ENCODE data around the gene FBXL5.

FBXL5 gene

GRCh38 chr4:15688051-15688450 lies 32.9 kb upstream of the FBXL5 start:
- no peaks in the 10 kb centered on the region for H3K36me3 ChIP-seq (ENCODE audit: control insufficient read depth, insufficient read depth, low read length)

GRCh38 chr4:15684498-15684897 lies 29.3 kb upstream of the FBXL5 start:
- Histone ChIP-seq H3K4me3 (ENCODE audit: low read length) (no peak overlapping the region), H3K27ac (ENCODE audit: low read depth, low read length) (no peak overlapping the region), H3K36me3 (ENCODE audit: control insufficient read depth, insufficient read depth, low read length) (no peaks in the 10 kb centered on the region), H3K27me3 (ENCODE audit: control insufficient read depth, insufficient read depth, low read length) (no peaks in the 10 kb centered on the region), H3K4me1 (ENCODE audit: control insufficient read depth, insufficient read depth, low read length) (peaks cover 2% of the 10 kb centered on the region), H3K9ac (ENCODE audit: low read length) (no peak overlapping the region)

More at GRCh38 chr4:15688051-15688450, 32.9 kb upstream of the FBXL5 start:
- Histone ChIP-seq H3K27me3 (ENCODE audit: control insufficient read depth, insufficient read depth, low read length) (no peaks in the 10 kb centered on the region), H3K4me3 (ENCODE audit: low read length) (no peak overlapping the region), H3K9ac (ENCODE audit: low read length) (no peak overlapping the region), H3K27ac (ENCODE audit: low read depth, low read length) (no peak overlapping the region), H3K4me1 (ENCODE audit: control insufficient read depth, insufficient read depth, low read length) (peaks cover 2% of the 10 kb centered on the region)

- H3K36me3 ChIP-seq (ENCODE audit: control insufficient read depth, insufficient read depth, low read length), result no peaks in the 10 kb centered on the region
- H3K4me3 ChIP-seq (ENCODE audit: low read length), result no peak overlapping the region
- H3K9ac ChIP-seq (ENCODE audit: low read length), result no peak overlapping the region
- no peak overlapping the region for H3K27ac ChIP-seq (ENCODE audit: low read depth, low read length)
- H3K4me1 ChIP-seq (ENCODE audit: control insufficient read depth, insufficient read depth, low read length), result peaks cover 2% of the 10 kb centered on the region
- no peaks in the 10 kb centered on the region for H3K27me3 ChIP-seq (ENCODE audit: control insufficient read depth, insufficient read depth, low read length)
These were observed 28.0 kb upstream of the FBXL5 start for GRCh38 chr4:15683143-15683495.

GRCh38 chr4:15682242-15683142 lies 27.3 kb upstream of the FBXL5 start:
- Histone ChIP-seq H3K27ac (ENCODE audit: low read depth, low read length) (peak overlapping the region; percentile 85), H3K9ac (ENCODE audit: low read length) (peak overlapping the region; percentile 71), H3K36me3 (ENCODE audit: control insufficient read depth, insufficient read depth, low read length) (no peaks in the 10 kb centered on the region), H3K4me1 (ENCODE audit: control insufficient read depth, insufficient read depth, low read length) (peaks cover 2% of the 10 kb centered on the region), H3K4me3 (ENCODE audit: low read length) (peak overlapping the region; percentile 73), H3K27me3 (ENCODE audit: control insufficient read depth, insufficient read depth, low read length) (no peaks in the 10 kb centered on the region)

DNA sequence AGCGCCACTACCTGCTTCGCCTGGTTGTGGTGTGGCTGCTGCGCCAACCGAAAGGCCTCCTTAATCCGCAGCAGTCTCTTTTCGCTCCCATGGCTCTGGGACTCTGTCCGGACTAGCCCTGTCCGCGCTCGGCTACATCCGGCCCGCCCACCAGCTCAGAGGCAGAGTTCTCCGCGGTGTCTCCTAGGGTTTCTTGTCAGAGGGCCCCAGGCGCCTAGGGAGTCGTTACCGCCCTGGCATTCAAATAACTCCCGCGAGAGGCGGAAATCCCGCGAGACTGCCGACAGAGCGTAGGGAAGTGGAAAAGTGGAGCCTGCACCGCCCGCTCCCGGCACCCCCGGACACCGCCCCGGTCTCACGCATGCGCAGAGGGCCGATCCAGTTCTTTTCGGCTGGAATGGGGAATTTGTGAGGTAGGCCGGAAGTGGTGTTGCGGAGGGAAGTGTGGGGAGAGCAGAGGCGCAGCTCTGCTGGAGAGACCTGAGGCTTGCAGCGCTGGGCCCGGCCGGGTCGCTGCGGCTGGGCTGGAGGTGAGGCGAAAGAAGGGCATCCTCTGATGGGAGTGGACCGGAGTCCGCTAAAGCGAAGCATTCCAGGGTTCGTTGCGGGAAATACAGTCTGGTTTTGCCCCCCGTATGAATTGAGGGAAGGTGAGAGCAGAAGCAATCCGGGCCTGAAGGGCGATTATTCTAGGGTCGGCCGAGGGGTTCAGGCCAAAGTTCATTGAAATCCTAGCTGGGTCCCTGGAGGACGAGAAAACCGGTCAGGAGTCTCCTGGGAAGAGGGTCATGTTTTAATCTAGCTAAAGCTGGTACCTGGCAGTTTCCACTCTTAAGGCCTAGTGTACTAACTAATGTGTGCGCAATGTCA lies 26.4 kb upstream of the FBXL5 start, which contains the start of gene FAM200B:
Gene FAM200B (plus strand): TSS at position 456 of the 870 bp plus-strand sequence. CDS start 5,151 bp downstream, outside the sequence.
- peak within 1 kb of the TSS; percentile 73 for H3K4me3 ChIP-seq (ENCODE audit: low read length)
- H3K36me3 ChIP-seq (ENCODE audit: control insufficient read depth, insufficient read depth, low read length), result no peaks in the 10 kb centered on the region
- H3K9ac ChIP-seq (ENCODE audit: low read length), result peak within 1 kb of the TSS; percentile 71
- H3K4me1 ChIP-seq (ENCODE audit: control insufficient read depth, insufficient read depth, low read length), result peaks cover 2% of the 10 kb centered on the region
- no peaks in the 10 kb centered on the region for H3K27me3 ChIP-seq (ENCODE audit: control insufficient read depth, insufficient read depth, low read length)
- peak within 1 kb of the TSS; percentile 85 for H3K27ac ChIP-seq (ENCODE audit: low read depth, low read length)

DNA sequence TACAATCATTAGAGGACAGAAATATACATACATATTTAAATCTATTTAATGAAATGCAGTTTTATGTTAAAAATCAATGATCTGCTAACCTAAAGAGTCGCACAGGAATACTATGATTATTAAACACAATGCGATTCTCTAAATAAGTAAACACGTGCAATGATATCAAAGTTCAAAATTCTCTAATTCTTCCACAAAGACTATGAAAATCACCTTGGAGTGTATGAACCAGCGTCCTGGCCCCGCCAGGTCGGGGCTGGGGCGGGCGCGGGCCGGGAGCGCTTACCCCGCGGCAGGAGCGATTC lies 25.9 kb upstream of the FBXL5 start:
- Histone ChIP-seq H3K27ac (ENCODE audit: low read depth, low read length) (no peak overlapping the region), H3K4me1 (ENCODE audit: control insufficient read depth, insufficient read depth, low read length) (peaks cover 2% of the 10 kb centered on the region), H3K27me3 (ENCODE audit: control insufficient read depth, insufficient read depth, low read length) (no peaks in the 10 kb centered on the region), H3K4me3 (ENCODE audit: low read length) (peak overlapping the region; percentile 73), H3K36me3 (ENCODE audit: control insufficient read depth, insufficient read depth, low read length) (no peaks in the 10 kb centered on the region), H3K9ac (ENCODE audit: low read length) (no peak overlapping the region)

- no peaks in the 10 kb centered on the region for H3K4me1 ChIP-seq (ENCODE audit: control insufficient read depth, insufficient read depth, low read length)
- H3K4me3 ChIP-seq (ENCODE audit: low read length), result no peak overlapping the region
- no peak overlapping the region for H3K27ac ChIP-seq (ENCODE audit: low read depth, low read length)
- no peaks in the 10 kb centered on the region for H3K36me3 ChIP-seq (ENCODE audit: control insufficient read depth, insufficient read depth, low read length)
- no peak overlapping the region for H3K9ac ChIP-seq (ENCODE audit: low read length)
- no peaks in the 10 kb centered on the region for H3K27me3 ChIP-seq (ENCODE audit: control insufficient read depth, insufficient read depth, low read length)
These were observed 22.4 kb upstream of the FBXL5 start for GRCh38 chr4:15677507-15677988.

- H3K27ac ChIP-seq (ENCODE audit: low read depth, low read length), result no peak overlapping the region
- H3K9ac ChIP-seq (ENCODE audit: low read length), result no peak overlapping the region
- H3K27me3 ChIP-seq (ENCODE audit: control insufficient read depth, insufficient read depth, low read length), result no peaks in the 10 kb centered on the region
- no peaks in the 10 kb centered on the region for H3K4me1 ChIP-seq (ENCODE audit: control insufficient read depth, insufficient read depth, low read length)
- no peak overlapping the region for H3K4me3 ChIP-seq (ENCODE audit: low read length)
- H3K36me3 ChIP-seq (ENCODE audit: control insufficient read depth, insufficient read depth, low read length), result no peaks in the 10 kb centered on the region
These were observed 21.7 kb upstream of the FBXL5 start for GRCh38 chr4:15676899-15677298.

- Histone ChIP-seq H3K9ac (ENCODE audit: low read length) (no peak overlapping the region), H3K36me3 (ENCODE audit: control insufficient read depth, insufficient read depth, low read length) (no peaks in the 10 kb centered on the region), H3K4me3 (ENCODE audit: low read length) (no peak overlapping the region), H3K4me1 (ENCODE audit: control insufficient read depth, insufficient read depth, low read length) (no peaks in the 10 kb centered on the region), H3K27me3 (ENCODE audit: control insufficient read depth, insufficient read depth, low read length) (no peaks in the 10 kb centered on the region), H3K27ac (ENCODE audit: low read depth, low read length) (no peak overlapping the region)
These were observed 20.9 kb upstream of the FBXL5 start for GRCh38 chr4:15676039-15676438.

- no peak overlapping the region for H3K4me3 ChIP-seq (ENCODE audit: low read length)
- H3K4me1 ChIP-seq (ENCODE audit: control insufficient read depth, insufficient read depth, low read length), result no peaks in the 10 kb centered on the region
- no peaks in the 10 kb centered on the region for H3K36me3 ChIP-seq (ENCODE audit: control insufficient read depth, insufficient read depth, low read length)
- H3K27ac ChIP-seq (ENCODE audit: low read depth, low read length), result no peak overlapping the region
- H3K9ac ChIP-seq (ENCODE audit: low read length), result no peak overlapping the region
- H3K27me3 ChIP-seq (ENCODE audit: control insufficient read depth, insufficient read depth, low read length), result no peaks in the 10 kb centered on the region
These were observed 20.2 kb upstream of the FBXL5 start for GRCh38 chr4:15675356-15675755.

- H3K4me1 ChIP-seq (ENCODE audit: control insufficient read depth, insufficient read depth, low read length), result no peaks in the 10 kb centered on the region
- H3K27ac ChIP-seq (ENCODE audit: low read depth, low read length), result no peak overlapping the region
- no peaks in the 10 kb centered on the region for H3K27me3 ChIP-seq (ENCODE audit: control insufficient read depth, insufficient read depth, low read length)
- H3K9ac ChIP-seq (ENCODE audit: low read length), result no peak overlapping the region
- no peak overlapping the region for H3K4me3 ChIP-seq (ENCODE audit: low read length)
- no peaks in the 10 kb centered on the region for H3K36me3 ChIP-seq (ENCODE audit: control insufficient read depth, insufficient read depth, low read length)
These were observed 19.8 kb upstream of the FBXL5 start for GRCh38 chr4:15674926-15675325.

GRCh38 chr4:15674046-15674445 lies 18.9 kb upstream of the FBXL5 start:
- no peaks in the 10 kb centered on the region for H3K36me3 ChIP-seq (ENCODE audit: control insufficient read depth, insufficient read depth, low read length)
- no peak overlapping the region for H3K27ac ChIP-seq (ENCODE audit: low read depth, low read length)
- no peak overlapping the region for H3K9ac ChIP-seq (ENCODE audit: low read length)
- H3K27me3 ChIP-seq (ENCODE audit: control insufficient read depth, insufficient read depth, low read length), result no peaks in the 10 kb centered on the region
- H3K4me3 ChIP-seq (ENCODE audit: low read length), result no peak overlapping the region
- H3K4me1 ChIP-seq (ENCODE audit: control insufficient read depth, insufficient read depth, low read length), result no peaks in the 10 kb centered on the region
